Ovary (tissue), 9 donors: Measurements from ENCODE around the gene OTX1. TPM values are rescaled to one million over a fixed set of nuclear protein-coding genes. Genes with fewer than 3 reads are reported as not detected.
A peak's percentile ranks its signal among the peaks of the same experiment; 100 is the strongest.

Experiments
- DNase-seq, 5 donors: peaks; one replicate each; pipeline ENCODE4 v3.0.0-alpha.2; 2019 to 2020
- H3K27ac ChIP-seq, 2 donors: fragments of 200-600 bp; one replicate each; pipeline versions ENCODE4 v1.5.1 to v1.8.0; 2019 to 2022
- H3K27me3 ChIP-seq: fragments of 200-600 bp; one replicate; pipeline ENCODE4 v1.8.0; 2022
- H3K36me3 ChIP-seq: fragments of 200-600 bp; sonication (generic); one replicate; pipeline ENCODE4 v1.5.1; 2019
- H3K4me1 ChIP-seq: one replicate; pipeline ENCODE4 v1.8.1; 2013; ENCODE audit warnings: mild to moderate bottlenecking, moderate library complexity; ENCODE audit not compliant: insufficient read depth
- H3K4me3 ChIP-seq: fragments of 200-600 bp; sonication (generic); one replicate; pipeline ENCODE4 v1.5.1; 2017
- H3K9me3 ChIP-seq, 2 donors: fragments of 200-600 bp in 1 of 2; sonication (generic) in 1 of 2; one replicate each; pipeline versions ENCODE4 v1.5.1 to v1.8.1; 2013 to 2019; ENCODE audit warnings: mild to moderate bottlenecking in 1 of 2, moderate library complexity in 1 of 2
- CTCF ChIP-seq, 3 donors: fragments of 450-650 bp in 2 of 3; fragments of 200-600 bp in 1 of 3; IDR thresholded peaks; one replicate each; pipeline versions ENCODE4 v1.5.1 to v1.8.0; 2016 to 2022; ENCODE audit warnings: antibody characterized with exemption in 3 of 3, mild to moderate bottlenecking in 1 of 3
- EP300 ChIP-seq: sonication (generic); formaldehyde crosslinking; IDR thresholded peaks from one replicate; pipeline ENCODE4 v1.6.1; 2017; ENCODE audit warnings: antibody characterized with exemption
- POLR2A ChIP-seq: fragments of 450-650 bp; IDR thresholded peaks from one replicate; pipeline ENCODE4 v1.6.1; 2017; ENCODE audit warnings: antibody characterized with exemption, mild to moderate bottlenecking, moderate library complexity
- WGBS, 3 donors: extraction: QIAGEN DNeasy Blood & Tissue Kit in 1 of 3; methylation state at CpG; one replicate each; pipeline versions ENCODE4 v1.1.5 to v1.1.7; 2013 to 2017; 5-methylcytosine and 5-hydroxymethylcytosine counted together
- intact Hi-C, 4 donors: fragments of 100-400 bp; cut with DNase I; formaldehyde crosslinking; loops; one replicate each; pipeline versions ENCODE4 v1.11.0 to v1.15.1; 2022 to 2023
- polyA plus RNA-seq, 2 donors: library from polyadenylated mRNA; stranded (reverse); fragments of 200-250 nt in 1 of 2; fragments of 350-450 nt in 1 of 2; fragmentation: Illumina TruSeq in 1 of 2; extraction: RNeasy Lipid Tissue Mini Kit (QIAGEN cat#74804) in 1 of 2; gene quantifications; one replicate each; pipeline ENCODE4 v1.2.3, GENCODE V29; 2013 to 2014
- total RNA-seq, 7 donors: library from RNA; depleted of rRNA in 2 of 7; stranded (reverse); fragments of >200 nt in 2 of 7; fragmentation: NEBNext Ultra II Directional in 3 of 7; extraction: Animal tissue kit (Norgen Biotek cat#: 25700) in 3 of 7; gene quantifications; one replicate each; pipeline versions ENCODE4 v1.1.0 to v1.2.4, GENCODE V29; 2016 to 2023
- donor health status: DM: no; HTN: no; CAD: no; lungs with moderate emphysema.
- donor health status: DM: no; HTN: no; CAD: no.
- donor health status: Bipolar disorder and iron deficiency.
- donor health status: DM: yes; HTN: yes; CAD: no.
- donor health status: DM: no; HTN: no; CAD: no.
- donor health status: DM: yes; HTN: yes; CAD: no.

The OTX1 gene
- total and polyA plus RNA-seq, 9 donors, result 0.04 to 0.92 (median 0.19) TPM; not detected in 3

- peaks cover 4% of the 10 kb centered on the region for H3K27me3 ChIP-seq
- DNase-seq, result peak in 1 of 5 donors; percentile 30
- H3K4me1 ChIP-seq, result peaks cover 11% of the 10 kb centered on the region
- H3K27ac ChIP-seq, result no peak overlapping the region
- H3K36me3 ChIP-seq, result no peaks in the 10 kb centered on the region
- TF ChIP-seq POLR2A (no peak), CTCF (IDR thresholded peaks at IDR 0.05) (no peak), EP300 (no peak)
- H3K4me3 ChIP-seq, result no peak overlapping the region
- H3K9me3 ChIP-seq, result no peaks in the 10 kb centered on the region
- WGBS, 3 donors, result 5 to 15% (median 14%) methylated on average over 43 to 48 of the region's 48 CpGs
- intact Hi-C loops, result no loop called here
Measured at GRCh38 chr2:63053889-63054602, 3.4 kb downstream of the OTX1 start.

- intact Hi-C loops, result no loop called here
- TF ChIP-seq EP300 (no peak), CTCF (IDR thresholded peaks at IDR 0.05) (no peak), POLR2A (no peak)
- DNase-seq, result no peak
- Histone ChIP-seq H3K27ac (no peak overlapping the region), H3K9me3 (no peaks in the 10 kb centered on the region), H3K27me3 (peaks cover 5% of the 10 kb centered on the region), H3K4me1 (peaks cover 13% of the 10 kb centered on the region), H3K36me3 (no peaks in the 10 kb centered on the region), H3K4me3 (no peak overlapping the region)
- WGBS, 3 donors, result 39 to 57% (median 52%) methylated on average over 7 of the region's 7 CpGs
Measured at GRCh38 chr2:63054841-63055225, 4.2 kb downstream of the OTX1 start.

- H3K27ac ChIP-seq, result no peak overlapping the region
- H3K9me3 ChIP-seq, result no peaks in the 10 kb centered on the region
- no peaks in the 10 kb centered on the region for H3K36me3 ChIP-seq
- peak in 2 of 5 donors; percentile 13 to 35 for DNase-seq
- peaks cover 5% of the 10 kb centered on the region for H3K27me3 ChIP-seq
- intact Hi-C loops, result no loop called here
- no peak overlapping the region for H3K4me3 ChIP-seq
- peaks cover 13% of the 10 kb centered on the region for H3K4me1 ChIP-seq
- WGBS, 3 donors, result 11 to 19% (median 13%) methylated on average over 62 to 63 of the region's 63 CpGs
- no peak for TF ChIP-seq POLR2A
- TF ChIP-seq CTCF (IDR thresholded peaks at IDR 0.05), result no peak
Measured at GRCh38 chr2:63055226-63056106, 4.8 kb downstream of the OTX1 start.

- WGBS, 3 donors, result 22 to 38% (median 32%) methylated on average over 49 of the region's 49 CpGs
- H3K4me1 ChIP-seq, result peaks cover 10% of the 10 kb centered on the region
- TF ChIP-seq CTCF (IDR thresholded peaks at IDR 0.05) (no peak), EP300 (no peak), POLR2A (no peak)
- H3K27me3 ChIP-seq, result peaks cover 5% of the 10 kb centered on the region
- H3K36me3 ChIP-seq, result no peaks in the 10 kb centered on the region
- no peaks in the 10 kb centered on the region for H3K9me3 ChIP-seq
- DNase-seq, result peak in 2 of 5 donors; percentile 12 to 32
- no peak overlapping the region for H3K27ac ChIP-seq
- no peak overlapping the region for H3K4me3 ChIP-seq
- intact Hi-C loops, result no loop called here
Measured at GRCh38 chr2:63056107-63057050, 5.7 kb downstream of the OTX1 start.
